CD1c-positive myeloid dendritic cell (primary cell): ENCODE measurements around the gene NPC1L1.

Experiments
- DNase-seq: peaks from one replicate; pipeline ENCODE4 v3.0.0-alpha.2; 2016; ENCODE audit errors: extremely low spot score

NPC1L1 gene, protein sequence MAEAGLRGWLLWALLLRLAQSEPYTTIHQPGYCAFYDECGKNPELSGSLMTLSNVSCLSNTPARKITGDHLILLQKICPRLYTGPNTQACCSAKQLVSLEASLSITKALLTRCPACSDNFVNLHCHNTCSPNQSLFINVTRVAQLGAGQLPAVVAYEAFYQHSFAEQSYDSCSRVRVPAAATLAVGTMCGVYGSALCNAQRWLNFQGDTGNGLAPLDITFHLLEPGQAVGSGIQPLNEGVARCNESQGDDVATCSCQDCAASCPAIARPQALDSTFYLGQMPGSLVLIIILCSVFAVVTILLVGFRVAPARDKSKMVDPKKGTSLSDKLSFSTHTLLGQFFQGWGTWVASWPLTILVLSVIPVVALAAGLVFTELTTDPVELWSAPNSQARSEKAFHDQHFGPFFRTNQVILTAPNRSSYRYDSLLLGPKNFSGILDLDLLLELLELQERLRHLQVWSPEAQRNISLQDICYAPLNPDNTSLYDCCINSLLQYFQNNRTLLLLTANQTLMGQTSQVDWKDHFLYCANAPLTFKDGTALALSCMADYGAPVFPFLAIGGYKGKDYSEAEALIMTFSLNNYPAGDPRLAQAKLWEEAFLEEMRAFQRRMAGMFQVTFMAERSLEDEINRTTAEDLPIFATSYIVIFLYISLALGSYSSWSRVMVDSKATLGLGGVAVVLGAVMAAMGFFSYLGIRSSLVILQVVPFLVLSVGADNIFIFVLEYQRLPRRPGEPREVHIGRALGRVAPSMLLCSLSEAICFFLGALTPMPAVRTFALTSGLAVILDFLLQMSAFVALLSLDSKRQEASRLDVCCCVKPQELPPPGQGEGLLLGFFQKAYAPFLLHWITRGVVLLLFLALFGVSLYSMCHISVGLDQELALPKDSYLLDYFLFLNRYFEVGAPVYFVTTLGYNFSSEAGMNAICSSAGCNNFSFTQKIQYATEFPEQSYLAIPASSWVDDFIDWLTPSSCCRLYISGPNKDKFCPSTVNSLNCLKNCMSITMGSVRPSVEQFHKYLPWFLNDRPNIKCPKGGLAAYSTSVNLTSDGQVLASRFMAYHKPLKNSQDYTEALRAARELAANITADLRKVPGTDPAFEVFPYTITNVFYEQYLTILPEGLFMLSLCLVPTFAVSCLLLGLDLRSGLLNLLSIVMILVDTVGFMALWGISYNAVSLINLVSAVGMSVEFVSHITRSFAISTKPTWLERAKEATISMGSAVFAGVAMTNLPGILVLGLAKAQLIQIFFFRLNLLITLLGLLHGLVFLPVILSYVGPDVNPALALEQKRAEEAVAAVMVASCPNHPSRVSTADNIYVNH (N-terminal part only)

GRCh38 chr7:44541028-44541869 is at the start of gene NPC1L1:
Gene NPC1L1 (minus strand): TSS chr7:44541330. CDS start chr7:44541259, 71 bp downstream.
- no peak for DNase-seq

- no peak for DNase-seq
Measured at GRCh38 chr7:44590910-44591309, 49.8 kb upstream of the NPC1L1 start.

- peak; percentile 72 for DNase-seq
Measured at GRCh38 chr7:44587843-44588711, 46.9 kb upstream of the NPC1L1 start.

DNA sequence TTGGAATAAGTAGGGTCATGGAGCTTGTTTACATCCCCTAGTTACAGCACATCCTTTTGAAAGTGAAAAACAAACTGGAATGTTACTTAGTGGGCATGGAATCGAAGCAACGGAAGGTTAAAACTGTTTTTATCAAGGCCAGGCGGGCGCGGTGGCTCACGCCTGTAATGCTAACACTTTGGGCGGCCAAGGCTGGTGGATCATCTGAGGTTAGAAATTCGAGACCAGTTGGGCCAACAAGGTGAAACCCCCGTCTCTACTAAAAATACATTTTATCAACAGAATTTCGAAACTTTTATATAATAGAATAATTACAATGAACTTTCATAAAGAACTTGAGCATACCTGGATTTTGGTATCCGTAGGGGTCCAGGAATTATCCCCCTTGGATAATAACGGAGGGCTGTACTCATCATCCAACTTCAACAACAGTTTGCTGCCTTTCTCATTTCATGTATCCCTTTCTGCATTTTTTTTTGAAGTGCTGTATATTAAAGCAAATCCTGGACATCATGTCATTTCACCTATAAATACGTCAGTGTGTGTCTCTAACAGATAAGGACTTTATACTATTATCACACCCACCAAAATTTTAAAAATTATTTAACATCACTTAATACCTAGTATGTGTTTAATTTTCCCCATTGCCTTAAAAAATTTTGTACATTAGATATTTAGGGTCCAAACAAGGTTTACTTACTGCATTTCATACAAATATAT is 42.2 kb upstream of the NPC1L1 start:
- DNase-seq, result no peak

- peak; percentile 100 for DNase-seq
Measured at GRCh38 chr7:44581879-44582603, 40.9 kb upstream of the NPC1L1 start, which contains the start of gene TMED4. Gene TMED4 (minus strand): TSS chr7:44582231. CDS start chr7:44582206, 25 bp downstream.

- peak; percentile 18 for DNase-seq
Measured at GRCh38 chr7:44580945-44581878, 40.1 kb upstream of the NPC1L1 start.

- no peak for DNase-seq
Measured at GRCh38 chr7:44576228-44576627, 35.1 kb upstream of the NPC1L1 start.

GRCh38 chr7:44575054-44575453 is 33.9 kb upstream of the NPC1L1 start:
- no peak for DNase-seq

DNA sequence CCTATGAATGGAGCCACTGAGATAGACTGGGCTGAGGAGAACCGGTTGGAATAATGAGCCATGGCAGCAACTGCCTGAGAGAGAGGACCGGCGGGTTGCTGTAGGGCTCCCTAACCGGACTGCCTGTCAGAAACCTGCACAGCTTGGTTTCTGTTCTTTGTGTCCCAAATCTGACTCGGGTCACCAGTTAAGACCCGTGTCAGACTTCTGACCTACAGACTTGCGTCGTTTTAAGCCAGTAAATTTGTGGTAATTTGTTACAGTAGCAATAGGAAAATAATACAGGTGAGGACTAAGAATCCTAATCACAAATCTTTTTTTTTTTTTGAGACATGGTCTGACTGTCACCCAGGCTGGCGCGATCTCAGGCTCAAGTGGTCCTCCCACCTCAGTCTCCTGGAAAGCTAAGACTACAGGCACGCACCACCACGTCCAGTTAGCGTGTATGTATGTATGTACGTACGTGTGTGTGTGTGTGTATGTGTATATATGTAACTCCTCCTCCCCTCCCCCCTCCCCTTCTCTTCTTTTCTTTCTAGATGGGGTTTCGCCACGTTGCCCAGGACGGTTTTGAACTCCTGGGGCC is 33.2 kb upstream of the NPC1L1 start:
- DNase-seq, result no peak

DNA sequence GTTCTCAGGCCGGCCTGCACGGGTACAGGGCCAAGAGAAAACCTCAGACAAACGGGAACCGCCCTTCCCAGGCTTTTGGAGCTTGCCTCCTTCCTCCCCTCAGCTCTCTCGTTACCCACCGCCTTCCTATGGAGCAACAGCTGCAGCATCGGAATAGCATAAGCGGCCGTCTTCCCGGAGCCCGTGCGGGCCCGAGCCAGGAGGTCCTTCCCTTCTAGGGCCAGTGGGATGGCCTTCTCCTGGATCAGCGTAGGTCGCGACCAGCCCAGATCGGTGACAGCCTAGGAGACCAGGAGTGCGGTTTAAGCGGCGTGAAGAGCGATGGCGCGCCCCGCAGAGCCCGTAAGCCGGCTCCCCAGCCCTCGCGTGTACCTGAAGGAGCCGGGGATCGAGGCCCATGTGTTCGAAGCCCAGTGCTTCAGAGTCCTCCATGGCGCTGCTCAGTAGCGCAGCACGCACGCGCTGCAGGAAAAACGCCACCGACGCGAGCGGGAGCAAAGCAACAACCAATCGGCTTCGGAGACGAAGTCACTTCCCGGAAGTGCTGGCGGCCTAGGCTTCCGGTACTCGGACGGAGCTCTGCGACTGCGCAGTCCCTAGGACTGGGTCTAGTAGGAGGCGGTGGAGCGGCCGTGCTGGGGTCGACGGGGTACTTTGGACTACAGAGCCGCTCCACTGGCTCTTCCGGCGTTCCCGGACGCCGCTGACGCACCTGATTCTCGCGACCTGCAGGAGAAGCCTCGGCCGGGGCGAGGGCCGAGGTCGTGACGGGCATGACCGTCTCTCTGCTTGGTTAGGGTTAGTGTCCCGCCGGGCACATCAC is 32.5 kb upstream of the NPC1L1 start, which contains the start of gene DDX56:
Gene DDX56 (minus strand): TSS at position 445 of the 823 bp plus-strand sequence. CDS start 13 bp downstream, at position 432.
- DNase-seq, result peak; percentile 98

GRCh38 chr7:44572771-44573170 is 31.6 kb upstream of the NPC1L1 start:
- DNase-seq, result no peak

- DNase-seq, result no peak
Measured at GRCh38 chr7:44569959-44570358, 28.8 kb upstream of the NPC1L1 start.

- DNase-seq, result no peak
Measured at GRCh38 chr7:44568771-44569560, 27.8 kb upstream of the NPC1L1 start.

DNA sequence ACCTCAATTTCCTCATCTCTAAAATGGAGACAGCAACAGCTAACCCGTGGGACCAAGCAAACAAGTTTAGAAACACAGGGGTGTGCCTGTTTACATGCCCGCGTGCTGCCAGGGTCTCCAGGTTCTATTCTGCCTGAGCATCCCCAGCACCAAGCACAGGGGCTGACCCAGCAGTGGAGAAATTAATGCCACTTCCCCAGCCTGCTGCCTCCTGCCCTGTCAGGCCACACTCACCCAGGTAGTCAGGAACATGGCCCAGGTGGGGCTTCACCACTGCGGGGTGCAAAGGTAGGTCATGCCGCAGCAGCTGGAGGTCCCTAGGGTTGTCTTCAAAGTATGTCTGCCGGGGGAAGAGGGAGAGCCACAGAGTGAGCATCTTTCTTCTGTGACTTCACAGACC is 26.8 kb upstream of the NPC1L1 start:
- DNase-seq, result no peak

- no peak for DNase-seq
Measured at GRCh38 chr7:44566680-44567079, 25.6 kb upstream of the NPC1L1 start.
